Body of pancreas (tissue), 4 donors: Measurements from ENCODE around the gene NTN3. TPM values are rescaled to one million over a fixed set of nuclear protein-coding genes. Genes with fewer than 3 reads are reported as not detected.

Source experiments
- ATAC-seq: fragments of 150-250 bp; one replicate; pipeline ENCODE4 v1.9.1; 2016
- DNase-seq, 4 donors: peaks; one replicate each; pipeline ENCODE4 v3.0.0-alpha.2; 2019
- H3K27ac ChIP-seq, 4 donors: fragments of 200-600 bp; sonication (generic); 1 replicate in 3 of 4; 2 replicates in 1 of 4; pipeline versions ENCODE4 v1.5.1 to v1.6.1; 2016 to 2019; ENCODE audit warnings: mild to moderate bottlenecking in 1 of 4, mixed read lengths in 1 of 4, moderate library complexity in 1 of 4
- H3K27me3 ChIP-seq, 2 donors: fragments of 200-600 bp; sonication (generic); one replicate each; pipeline ENCODE4 v1.6.0; 2016; ENCODE audit warnings: mild to moderate bottlenecking in 1 of 2
- H3K36me3 ChIP-seq, 2 donors: fragments of 200-600 bp; sonication (generic); replicated peaks in 1 of 2; 2 replicates each; pipeline ENCODE4 v1.5.1; 2016; ENCODE audit warnings: low read depth in 2 of 2; ENCODE audit not compliant: insufficient read depth in 1 of 2
- H3K4me1 ChIP-seq: fragments of 200-600 bp; sonication (generic); one replicate; pipeline ENCODE4 v1.6.0; 2016
- H3K4me3 ChIP-seq, 2 donors: fragments of 200-600 bp; sonication (generic); 1 replicate in 1 of 2; 2 replicates in 1 of 2; pipeline ENCODE4 v1.5.1; 2016 to 2019
- H3K9me3 ChIP-seq, 3 donors: fragments of 200-600 bp; sonication (generic); 1 replicate in 2 of 3; 2 replicates in 1 of 3; pipeline ENCODE4 v1.5.1; 2016
- CTCF ChIP-seq, 7 experiments: fragments of 450-650 bp in 4 of 7; fragments of 200-600 bp in 3 of 7; sonication (generic) in 3 of 7; IDR thresholded peaks; one replicate each; pipeline ENCODE4 v1.5.1; 2016 to 2019; ENCODE audit warnings: antibody characterized with exemption in 7 of 7
- POLR2A ChIP-seq, 3 donors: fragments of 450-650 bp; IDR thresholded peaks; one replicate each; pipeline ENCODE4 v1.6.1; 2016; ENCODE audit warnings: antibody characterized with exemption in 3 of 3, mild to moderate bottlenecking in 2 of 3
- WGBS, 2 donors: methylation state at CpG; one replicate each; pipeline ENCODE4 v1.1.5; 2017; 5-methylcytosine and 5-hydroxymethylcytosine counted together
- intact Hi-C: fragments of 100-400 bp; cut with DNase I; formaldehyde crosslinking; loops from one replicate; pipeline ENCODE4 v1.15.1; 2023
- total RNA-seq, 2 donors: library from RNA; depleted of rRNA; stranded (reverse); fragments of >200 nt; gene quantifications; one replicate each; pipeline ENCODE4 v1.1.0, GENCODE V29; 2016

Gene NTN3
- total RNA-seq, 2 donors from 2014 or later, result not detected

- 39 to 68% methylated on average over 5 to 23 of the region's 23 CpGs for WGBS, 2 donors
- Histone ChIP-seq H3K27me3 (no peaks in the 10 kb centered on the region), H3K4me3 (no peak overlapping the region), H3K9me3 (no peaks in the 10 kb centered on the region), H3K27ac (peak overlapping the region in 3 of 4 donors; percentile 59 to 77 (median 71)), H3K4me1 (peaks cover 60% of the 10 kb centered on the region), H3K36me3 (peaks cover 0 to 1% of the 10 kb centered on the region in 2 donors)
- peak; percentile 83 to 89 (median 86) for DNase-seq
- ATAC-seq, result peak; percentile 74
- intact Hi-C loops, result no loop called here
- TF ChIP-seq CTCF (IDR thresholded peaks at IDR 0.05), result peak; percentile 94 to 97 (median 96)
- TF ChIP-seq POLR2A (IDR thresholded peaks at IDR 0.05), result peak in 1 of 3 donors; percentile 4
Observed at GRCh38 chr16:2500918-2501750, 30.0 kb downstream of the NTN3 start.

- Histone ChIP-seq H3K4me3 (no peak overlapping the region), H3K27me3 (no peaks in the 10 kb centered on the region), H3K36me3 (no peaks in the 10 kb centered on the region), H3K4me1 (peaks cover 56% of the 10 kb centered on the region), H3K27ac (peak overlapping the region; percentile 55 to 77 (median 65)), H3K9me3 (no peaks in the 10 kb centered on the region)
- no peak for ATAC-seq
- TF ChIP-seq CTCF (IDR thresholded peaks at IDR 0.05), result no peak
- intact Hi-C loops, result no loop called here
- WGBS, 2 donors, result 54 to 59% methylated on average over 4 to 18 of the region's 18 CpGs
- peak in 1 of 4 donors; percentile 17 for DNase-seq
Observed at GRCh38 chr16:2501946-2502895, 31.1 kb downstream of the NTN3 start.

- no peak for DNase-seq
- 86 to 87% methylated on average over 14 of the region's 14 CpGs for WGBS, 2 donors
- TF ChIP-seq POLR2A (IDR thresholded peaks at IDR 0.05) (no peak), CTCF (IDR thresholded peaks at IDR 0.05) (no peak)
- Histone ChIP-seq H3K9me3 (no peaks in the 10 kb centered on the region), H3K27ac (peak overlapping the region in 1 of 4 donors; percentile 39), H3K36me3 (no peaks in the 10 kb centered on the region), H3K27me3 (no peaks in the 10 kb centered on the region), H3K4me1 (peaks cover 23% of the 10 kb centered on the region), H3K4me3 (no peak overlapping the region)
- ATAC-seq, result no peak
- intact Hi-C loops, result no loop called here
Observed at GRCh38 chr16:2505695-2506094, 34.6 kb downstream of the NTN3 start.

GRCh38 chr16:2507052-2507659, 36.1 kb downstream of the NTN3 start:
- peak overlapping the region in 1 of 4 donors; percentile 60 for H3K27ac ChIP-seq
- ATAC-seq, result no peak
- 61 to 82% methylated on average over 12 to 14 of the region's 14 CpGs for WGBS, 2 donors
- no peaks in the 10 kb centered on the region for H3K36me3 ChIP-seq
- DNase-seq, result peak in 2 of 4 donors; percentile 15 to 58
- H3K4me3 ChIP-seq, result no peak overlapping the region
- H3K4me1 ChIP-seq, result peaks cover 12% of the 10 kb centered on the region
- no peaks in the 10 kb centered on the region for H3K9me3 ChIP-seq
- intact Hi-C loops, result no loop called here
- no peaks in the 10 kb centered on the region for H3K27me3 ChIP-seq
- TF ChIP-seq CTCF (IDR thresholded peaks at IDR 0.05) (no peak), POLR2A (IDR thresholded peaks at IDR 0.05) (no peak)
